ENCODE data around the gene CMSS1.

- TF ChIP-seq POLR2AphosphoS5 (IDR thresholded peaks at IDR 0.05; ENCODE audit: low read depth) (no peak), CTCF (IDR thresholded peaks at IDR 0.05; ENCODE audit: insufficient read depth, low read length) (no peak)
Measured at GRCh38 chr3:99863002-99863401, 45.3 kb downstream of the CMSS1 start.
